ENCODE data around the gene CLCN4.

Gene CLCN4

GRCh38 chrX:10175319-10175871 lies 18.6 kb downstream of the CLCN4 start:
- H3K4me3 ChIP-seq (ENCODE audit: low read depth, low read length), result no peak overlapping the region
- TF ChIP-seq, protein P1, sequence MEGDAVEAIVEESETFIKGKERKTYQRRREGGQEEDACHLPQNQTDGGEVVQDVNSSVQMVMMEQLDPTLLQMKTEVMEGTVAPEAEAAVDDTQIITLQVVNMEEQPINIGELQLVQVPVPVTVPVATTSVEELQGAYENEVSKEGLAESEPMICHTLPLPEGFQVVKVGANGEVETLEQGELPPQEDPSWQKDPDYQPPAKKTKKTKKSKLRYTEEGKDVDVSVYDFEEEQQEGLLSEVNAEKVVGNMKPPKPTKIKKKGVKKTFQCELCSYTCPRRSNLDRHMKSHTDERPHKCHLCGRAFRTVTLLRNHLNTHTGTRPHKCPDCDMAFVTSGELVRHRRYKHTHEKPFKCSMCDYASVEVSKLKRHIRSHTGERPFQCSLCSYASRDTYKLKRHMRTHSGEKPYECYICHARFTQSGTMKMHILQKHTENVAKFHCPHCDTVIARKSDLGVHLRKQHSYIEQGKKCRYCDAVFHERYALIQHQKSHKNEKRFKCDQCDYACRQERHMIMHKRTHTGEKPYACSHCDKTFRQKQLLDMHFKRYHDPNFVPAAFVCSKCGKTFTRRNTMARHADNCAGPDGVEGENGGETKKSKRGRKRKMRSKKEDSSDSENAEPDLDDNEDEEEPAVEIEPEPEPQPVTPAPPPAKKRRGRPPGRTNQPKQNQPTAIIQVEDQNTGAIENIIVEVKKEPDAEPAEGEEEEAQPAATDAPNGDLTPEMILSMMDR (IDR thresholded peaks at IDR 0.05; ENCODE audit: insufficient read depth, low read depth, low read length, missing control alignments), result no peak
- DNase-seq (ENCODE audit: low read depth), result no peak

DNA sequence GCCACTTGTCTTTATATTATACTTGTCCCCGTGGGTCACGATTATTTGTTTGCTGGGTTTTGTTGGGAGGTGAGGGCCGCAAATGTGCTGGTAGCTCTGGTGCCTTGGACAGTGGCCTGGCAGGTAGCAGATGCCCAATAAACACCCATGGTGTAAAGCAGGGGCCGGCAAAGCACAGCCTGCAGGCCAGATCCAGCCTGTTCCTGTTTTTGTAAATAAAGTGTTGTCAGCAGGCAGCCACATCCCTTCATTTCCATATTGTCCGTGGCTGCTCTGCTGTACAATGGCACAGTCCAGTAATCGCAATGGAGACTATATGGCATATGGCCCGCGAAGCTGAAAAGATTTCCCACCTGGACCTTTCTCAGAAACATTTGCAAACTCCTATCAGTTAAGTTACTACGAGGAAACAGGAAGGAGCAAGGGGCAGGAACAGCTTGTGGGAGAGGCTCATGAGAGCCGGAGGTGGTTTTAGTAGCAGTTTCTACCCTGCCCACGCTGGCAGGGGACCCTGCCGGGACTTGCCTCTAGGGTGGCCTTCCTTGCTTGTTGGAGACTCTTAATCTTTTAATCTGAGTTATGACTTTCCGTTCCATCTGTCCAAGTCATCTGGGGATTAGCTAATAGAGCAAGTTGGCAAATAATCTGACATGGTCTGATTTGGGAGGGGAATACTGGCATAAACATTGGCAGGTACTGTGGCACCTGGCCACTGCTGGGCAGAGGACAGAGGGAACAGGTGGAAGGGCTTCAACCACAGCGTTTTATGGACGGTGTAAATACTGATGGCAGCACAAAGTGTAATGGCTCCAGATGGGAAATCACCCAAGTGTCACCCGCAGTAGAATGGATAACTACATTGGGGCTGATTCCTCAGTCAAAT lies 19.6 kb downstream of the CLCN4 start:
- peak; percentile 13 for DNase-seq (ENCODE audit: low read depth)
- H3K4me3 ChIP-seq (ENCODE audit: low read depth, low read length), result no peak overlapping the region
- TF ChIP-seq, protein P1 (IDR thresholded peaks at IDR 0.05; ENCODE audit: insufficient read depth, low read depth, low read length, missing control alignments), result no peak

DNA sequence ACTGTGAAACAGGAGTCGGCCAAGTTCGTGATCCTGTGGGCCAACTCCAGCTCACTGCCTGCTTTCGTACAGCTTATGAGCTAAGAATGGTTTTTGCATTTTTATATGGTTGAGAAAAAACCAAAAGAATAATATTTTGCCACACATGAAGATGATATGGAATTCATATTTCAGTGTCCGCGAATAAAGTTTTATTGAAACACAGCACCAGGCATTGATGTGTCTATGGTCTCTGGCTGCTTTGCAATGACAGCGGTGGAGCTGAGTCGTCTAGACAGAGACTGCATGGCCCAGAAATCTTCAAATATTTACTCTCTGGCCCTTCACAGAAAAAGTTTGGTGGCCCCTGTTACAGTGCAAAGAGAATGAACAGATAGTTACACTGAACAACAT lies 20.2 kb downstream of the CLCN4 start:
- H3K4me3 ChIP-seq (ENCODE audit: low read depth, low read length), result no peak overlapping the region
- TF ChIP-seq, protein P1 (IDR thresholded peaks at IDR 0.05; ENCODE audit: insufficient read depth, low read depth, low read length, missing control alignments), result no peak
- no peak for DNase-seq (ENCODE audit: low read depth)

DNA sequence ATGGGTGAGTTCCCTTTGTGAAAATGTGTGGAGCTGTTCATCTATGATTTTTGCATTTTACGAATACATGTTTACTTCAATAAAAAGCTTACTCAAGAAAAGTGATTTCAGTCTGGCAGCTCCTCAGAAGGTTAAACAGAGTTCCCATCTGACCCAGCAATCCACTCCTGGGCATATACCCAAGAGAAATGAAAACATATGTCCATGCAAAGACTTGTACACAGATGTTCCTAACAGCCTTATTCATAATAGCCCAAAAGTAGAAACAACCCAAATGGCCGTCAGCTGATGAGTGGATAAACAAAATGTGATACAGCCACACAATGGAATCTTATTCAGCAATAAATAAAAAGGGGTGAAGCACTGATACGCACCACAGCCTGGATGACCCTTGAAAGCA lies 20.8 kb downstream of the CLCN4 start:
- no peak overlapping the region for H3K4me3 ChIP-seq (ENCODE audit: low read depth, low read length)
- no peak for DNase-seq (ENCODE audit: low read depth)
- TF ChIP-seq, protein P1 (IDR thresholded peaks at IDR 0.05; ENCODE audit: insufficient read depth, low read depth, low read length, missing control alignments), result no peak

DNA sequence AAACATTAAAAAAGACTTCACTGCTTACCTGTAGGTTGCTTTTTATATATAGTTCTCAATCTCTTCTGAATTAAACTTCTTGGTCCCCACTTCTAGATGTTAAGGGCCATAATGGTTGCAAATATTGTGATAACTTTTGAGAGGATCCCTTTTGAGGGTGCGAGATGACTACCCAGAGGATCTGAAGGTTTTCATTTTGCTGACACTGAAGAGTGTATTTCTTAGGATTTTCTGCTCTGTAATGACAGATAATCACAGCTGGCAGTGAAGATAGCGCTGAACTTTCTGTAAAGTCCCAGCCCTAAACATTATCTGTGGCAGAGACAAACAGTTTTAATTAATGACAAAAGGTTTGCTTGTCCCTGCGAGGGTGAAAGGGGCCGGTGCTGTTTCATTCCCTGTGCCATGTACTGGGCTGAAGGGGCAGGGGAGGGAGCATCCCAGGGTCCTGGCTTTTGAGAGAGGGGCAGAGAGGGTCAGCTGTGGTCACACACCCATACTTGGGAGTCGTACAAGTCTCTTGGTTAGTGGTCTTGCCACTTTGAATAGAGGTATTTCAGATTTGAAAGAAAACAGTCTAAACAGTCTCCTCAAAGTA lies 22.2 kb downstream of the CLCN4 start:
- no peak for DNase-seq (ENCODE audit: low read depth)
- H3K4me3 ChIP-seq (ENCODE audit: low read depth, low read length), result no peak overlapping the region
- TF ChIP-seq, protein P1 (IDR thresholded peaks at IDR 0.05; ENCODE audit: insufficient read depth, low read depth, low read length, missing control alignments), result no peak

DNA sequence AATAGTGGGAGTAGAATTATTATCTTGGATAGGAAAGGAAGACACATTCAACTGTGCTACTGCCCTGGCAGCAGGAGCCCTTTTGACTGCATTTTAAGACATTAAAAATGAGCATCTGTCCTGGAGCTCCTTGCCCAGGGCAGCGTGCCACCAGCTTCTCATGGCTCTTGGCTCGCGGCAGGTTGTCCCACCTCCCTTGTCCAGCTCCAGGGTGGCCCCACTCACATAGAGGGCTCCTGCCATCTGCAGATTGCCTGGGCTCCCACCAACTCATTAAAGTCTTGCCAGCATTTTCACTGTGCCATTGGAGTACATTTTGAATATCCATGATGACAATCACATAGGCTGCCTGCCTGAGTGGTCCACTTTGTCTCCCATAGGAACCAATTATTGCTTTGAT lies 27.0 kb downstream of the CLCN4 start:
- H3K4me3 ChIP-seq (ENCODE audit: low read depth, low read length), result no peak overlapping the region
- TF ChIP-seq, protein P1 (IDR thresholded peaks at IDR 0.05; ENCODE audit: insufficient read depth, low read depth, low read length, missing control alignments), result no peak
- DNase-seq (ENCODE audit: low read depth), result no peak

All from GM12865 (cell line).